Measurements from ENCODE around the gene CLASRP. TPM values are rescaled to one million over a fixed set of nuclear protein-coding genes. Genes with fewer than 3 reads are reported as not detected.
A peak's percentile ranks its signal among the peaks of the same experiment; 100 is the strongest.
"Not testable (repeated sequence)": the region's sequence is repeated elsewhere in the genome, so short reads cannot be mapped to it uniquely, and the experiment has no call there.

The CLASRP gene
- total RNA-seq, 2 experiments from 2014 or later: 142 to 166 TPM

DNA sequence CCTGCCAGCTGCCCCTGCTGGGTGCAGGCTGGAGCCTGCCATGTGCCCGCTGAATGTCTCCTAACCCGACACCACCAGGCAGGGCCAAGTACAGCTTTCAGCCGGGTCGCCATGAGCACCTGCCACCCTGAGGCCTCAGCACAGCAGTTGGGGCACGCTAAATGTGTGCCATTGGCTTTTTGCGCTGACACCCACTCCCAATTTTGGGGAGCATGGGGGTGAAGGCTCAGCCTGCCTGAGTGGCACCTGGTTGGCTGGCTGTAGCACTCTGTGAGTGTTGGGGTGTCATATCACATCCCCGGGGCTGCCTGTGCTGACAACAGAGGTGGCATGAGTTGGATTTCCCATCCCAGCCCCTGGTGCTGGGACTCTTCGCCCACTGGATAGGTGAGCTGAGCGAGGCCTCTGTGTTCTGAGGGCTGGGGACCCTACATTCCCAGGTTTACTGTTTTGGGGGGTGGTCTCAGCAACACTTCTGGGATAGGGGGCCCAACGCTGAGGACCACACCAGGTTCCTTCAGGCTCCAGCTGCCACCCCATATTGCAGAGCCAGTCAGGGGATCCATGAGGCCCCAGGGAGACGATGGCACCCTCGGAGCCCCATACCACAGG is 44.8 kb upstream of the CLASRP start:
- no peak for TF ChIP-seq EZH2phosphoT487 (IDR thresholded peaks at IDR 0.05; ENCODE audit: borderline replicate concordance, low read depth, low read length)
- TF ChIP-seq CTCF (conservative IDR thresholded peaks at IDR 0.05; ENCODE audit: low read length): no peak
- no peaks in the 10 kb centered on the region for H4K20me1 ChIP-seq (ENCODE audit: insufficient read depth, low read length)
- no peak overlapping the region for H3K4me3 ChIP-seq (ENCODE audit: low read depth, low read length, poor library complexity, severe bottlenecking)
- H3K27ac ChIP-seq (ENCODE audit: low read depth, low read length, poor library complexity, severe bottlenecking): peak overlapping the region; percentile 61
- peaks cover 70% of the 10 kb centered on the region for H3K4me1 ChIP-seq (ENCODE audit: insufficient read depth, low read length, poor library complexity, severe bottlenecking)
- POLR2A ChIA-PET: interaction anchor here (0.7 kb wide), 1 partner anchor 16 kb away, joined by 3 read pairs; no protein-coding TSS in a partner anchor
- CTCF ChIA-PET (ENCODE audit: unreplicated experiment): no interaction called here
- intact Hi-C loops (cut with micrococcal nuclease; ENCODE audit: unreplicated experiment): no loop called here
- H3K36me3 ChIP-seq (ENCODE audit: insufficient read depth, low read length): peaks cover 49% of the 10 kb centered on the region
- no peaks in the 10 kb centered on the region for H3K79me2 ChIP-seq (ENCODE audit: insufficient read depth, low read depth, low read length)
- DNase-seq (ENCODE audit: low spot score): no peak
- no peaks in the 10 kb centered on the region for H3K9me3 ChIP-seq (ENCODE audit: low read length)
- no TSS peak for BruUV-seq (replicated peaks)
- H3K9me2 ChIP-seq (ENCODE audit: insufficient read depth, low read length): no peaks in the 10 kb centered on the region
- H3K4me2 ChIP-seq (ENCODE audit: low read length): peak overlapping the region; percentile 46; the same call in 1 of the 2 replicates
- no peak overlapping the region for H2AFZ ChIP-seq (ENCODE audit: low read length)

DNA sequence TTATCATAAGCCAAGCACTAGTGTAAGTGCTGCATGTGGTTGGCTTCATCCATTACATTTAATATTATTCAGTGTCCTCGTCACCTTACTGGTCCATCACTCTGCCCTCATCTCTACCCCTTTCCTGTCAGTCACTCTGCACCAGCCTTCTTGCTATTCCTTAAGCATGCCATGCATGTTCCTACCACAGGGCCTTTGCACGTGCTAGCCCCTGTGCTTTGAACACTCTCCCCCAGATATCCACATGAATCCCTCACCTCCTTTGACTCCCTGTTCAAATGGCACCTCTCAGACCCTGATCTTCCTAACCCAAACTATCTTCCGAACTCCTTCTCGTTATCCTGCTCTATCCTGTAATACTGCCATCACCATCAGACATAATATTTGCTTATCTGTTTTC is 40.8 kb upstream of the CLASRP start:
- H3K4me3 ChIP-seq (ENCODE audit: low read depth, low read length, poor library complexity, severe bottlenecking): no peak overlapping the region
- POLR2A ChIA-PET: interaction anchor here (0.6 kb wide), 1 partner anchor 92 kb away, joined by 4 read pairs; no protein-coding TSS in a partner anchor
- H3K9me3 ChIP-seq (ENCODE audit: low read length): no peaks in the 10 kb centered on the region
- peaks cover 9% of the 10 kb centered on the region; the same call in 1 of the 2 replicates for H3K79me2 ChIP-seq (ENCODE audit: insufficient read depth, low read depth, low read length)
- CTCF ChIA-PET (ENCODE audit: unreplicated experiment): no interaction called here
- H3K9me2 ChIP-seq (ENCODE audit: insufficient read depth, low read length): no peaks in the 10 kb centered on the region
- intact Hi-C loops (cut with micrococcal nuclease; ENCODE audit: unreplicated experiment): loop anchor here (5.0 kb wide), 2 partner anchors 79 to 139 kb away; partner anchors contain the start of genes GEMIN7 and ZNF296
- peaks cover 14% of the 10 kb centered on the region; the same call in 1 of the 2 replicates for H3K36me3 ChIP-seq (ENCODE audit: insufficient read depth, low read length)
- no peak overlapping the region for H2AFZ ChIP-seq (ENCODE audit: low read length)
- no peak overlapping the region for H3K4me2 ChIP-seq (ENCODE audit: low read length)
- no TSS peak for BruUV-seq (replicated peaks)
- peaks cover 81% of the 10 kb centered on the region for H3K4me1 ChIP-seq (ENCODE audit: insufficient read depth, low read length, poor library complexity, severe bottlenecking)
- TF ChIP-seq CTCF (conservative IDR thresholded peaks at IDR 0.05; ENCODE audit: low read length): no peak
- no peak for TF ChIP-seq EZH2phosphoT487 (IDR thresholded peaks at IDR 0.05; ENCODE audit: borderline replicate concordance, low read depth, low read length)
- no peak for DNase-seq (ENCODE audit: low spot score)
- H3K27ac ChIP-seq (ENCODE audit: low read depth, low read length, poor library complexity, severe bottlenecking): peak overlapping the region; percentile 96
- H4K20me1 ChIP-seq (ENCODE audit: insufficient read depth, low read length): no peaks in the 10 kb centered on the region

DNA sequence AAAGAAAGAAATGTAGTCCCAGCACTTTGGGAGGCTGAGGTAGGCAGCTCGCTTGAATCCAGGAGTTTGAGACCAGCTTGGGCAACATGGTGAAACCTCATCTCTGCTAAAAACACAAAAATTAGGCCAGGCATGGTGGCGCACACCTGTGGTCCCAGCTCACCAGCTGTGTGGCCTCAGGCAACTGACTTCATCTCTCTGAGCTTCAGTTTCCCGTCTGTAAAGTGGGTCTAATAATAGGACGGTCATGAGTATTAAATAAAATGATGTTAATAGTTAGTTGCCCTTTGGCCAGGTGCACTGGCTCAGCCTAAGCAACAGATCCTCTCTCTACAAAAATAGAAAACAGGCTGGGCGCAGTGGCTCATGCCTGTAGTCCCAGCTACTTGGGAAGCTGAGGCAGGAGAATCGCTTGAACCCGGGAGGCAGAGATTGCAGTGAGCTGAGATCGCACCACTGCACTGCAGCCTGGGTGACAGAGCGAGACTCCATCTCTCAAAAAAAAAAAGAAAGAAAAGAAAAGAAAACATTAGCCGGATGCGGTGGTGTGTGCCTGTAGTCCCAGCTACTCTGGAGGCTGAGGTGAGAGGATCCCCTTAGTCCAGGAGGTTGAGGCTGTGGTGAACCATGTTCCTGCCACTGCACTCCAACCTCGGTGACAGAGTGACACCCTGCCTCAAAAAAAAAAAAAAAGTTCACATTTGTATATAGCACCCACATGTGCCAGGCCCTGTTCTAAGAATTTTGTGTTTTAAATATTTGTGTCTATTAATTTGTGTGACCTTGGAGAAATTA is 39.5 kb upstream of the CLASRP start:
- H3K9me2 ChIP-seq (ENCODE audit: insufficient read depth, low read length); BruUV-seq (replicated peaks); H4K20me1 ChIP-seq (ENCODE audit: insufficient read depth, low read length); H3K9me3 ChIP-seq (ENCODE audit: low read length): not testable (repeated sequence)
- peaks cover 70% of the 10 kb centered on the region for H3K4me1 ChIP-seq (ENCODE audit: insufficient read depth, low read length, poor library complexity, severe bottlenecking)
- H3K4me2 ChIP-seq (ENCODE audit: low read length): peak overlapping the region; percentile 92
- peak overlapping the region; percentile 62 for H3K4me3 ChIP-seq (ENCODE audit: low read depth, low read length, poor library complexity, severe bottlenecking)
- peak; percentile 88 for DNase-seq (ENCODE audit: low spot score)
- H3K36me3 ChIP-seq (ENCODE audit: insufficient read depth, low read length): peaks cover 14% of the 10 kb centered on the region
- intact Hi-C loops (cut with micrococcal nuclease; ENCODE audit: unreplicated experiment): loop anchor here (1.0 to 5.0 kb wide), 4 partner anchors 17 to 138 kb away; partner anchors contain the start of genes GEMIN7 and ZNF296
- H2AFZ ChIP-seq (ENCODE audit: low read length): peak overlapping the region; percentile 48; the same call in 1 of the 2 replicates
- POLR2A ChIA-PET: interaction anchor here (0.6 to 1.5 kb wide), 7 partner anchors 9 to 93 kb away, joined by 3 to 6 read pairs (median 4); partner anchors contain the start of gene CLASRP
- H3K27ac ChIP-seq (ENCODE audit: low read depth, low read length, poor library complexity, severe bottlenecking): peak overlapping the region; percentile 96
- CTCF ChIA-PET (ENCODE audit: unreplicated experiment): interaction anchor here (0.5 kb wide), 1 partner anchor 132 kb away, joined by 3 read pairs; no protein-coding TSS in a partner anchor
- H3K79me2 ChIP-seq (ENCODE audit: insufficient read depth, low read depth, low read length): peaks cover 15% of the 10 kb centered on the region; the same call in 1 of the 2 replicates

GRCh38 chr19:45000665-45001064 is 38.2 kb upstream of the CLASRP start:
- BruUV-seq (replicated peaks): TSS peak; percentile 97
- Histone ChIP-seq H3K36me3 (ENCODE audit: insufficient read depth, low read length) (peaks cover 25% of the 10 kb centered on the region), H3K4me3 (ENCODE audit: low read depth, low read length, poor library complexity, severe bottlenecking) (peak overlapping the region; percentile 62), H3K27ac (ENCODE audit: low read depth, low read length, poor library complexity, severe bottlenecking) (peak overlapping the region; percentile 96), H3K4me2 (ENCODE audit: low read length) (peak overlapping the region; percentile 92), H3K79me2 (ENCODE audit: insufficient read depth, low read depth, low read length) (peaks cover 17% of the 10 kb centered on the region; the same call in 1 of the 2 replicates), H3K4me1 (ENCODE audit: insufficient read depth, low read length, poor library complexity, severe bottlenecking) (peaks cover 67% of the 10 kb centered on the region)
- CTCF ChIA-PET (ENCODE audit: unreplicated experiment): interaction anchor here (1.0 kb wide), 1 partner anchor 51 kb away, joined by 3 read pairs; no protein-coding TSS in a partner anchor
- intact Hi-C loops (cut with micrococcal nuclease; ENCODE audit: unreplicated experiment): loop anchor here (5.0 to 10.0 kb wide), 2 partner anchors 246 to 407 kb away; partner anchors contain the start of genes POLR1G and PPP1R13L
- DNase-seq (ENCODE audit: low spot score); H3K9me3 ChIP-seq (ENCODE audit: low read length); H2AFZ ChIP-seq (ENCODE audit: low read length); H3K9me2 ChIP-seq (ENCODE audit: insufficient read depth, low read length); H4K20me1 ChIP-seq (ENCODE audit: insufficient read depth, low read length): not testable (repeated sequence)
- POLR2A ChIA-PET: interaction anchor here (0.6 to 1.5 kb wide), 8 partner anchors 15 to 644 kb away, joined by 3 to 6 read pairs (median 4); partner anchors contain the start of genes CLASRP and CLPTM1
